ENCODE measurements around the gene SEZ6L.

- TF ChIP-seq TAF1 (IDR thresholded peaks at IDR 0.05; ENCODE audit: borderline replicate concordance, low read depth, low read length) (no peak), POLR2AphosphoS5 (IDR thresholded peaks at IDR 0.05; ENCODE audit: low read depth, low read length) (no peak), POLR2A (IDR thresholded peaks at IDR 0.05; ENCODE audit: low read depth, low read length) (no peak)
These were observed 249.4 kb downstream of the SEZ6L start for GRCh38 chr22:26418620-26419019.
